Activated CD8-positive, alpha-beta T cell treated with anti-CD3 and anti-CD28 coated beads for 36 hours (primary cell): ENCODE results near the gene ARSI. TPM values are rescaled to one million over a fixed set of nuclear protein-coding genes. Genes with fewer than 3 reads are reported as not detected.

Source experiments
- ATAC-seq: fragments of 200-7000 bp; cut with Tn5 transposase; one replicate; pipeline ENCODE4 v1.10.0; 2021; ENCODE audit warnings: mild to moderate bottlenecking, moderate library complexity
- CTCF ChIA-PET: fragments of 350-600 bp; sonication (Branson Sonifier 250); formaldehyde crosslinking; loops from one replicate; lab custom pipeline; 2021; ENCODE audit warnings: antibody characterized with exemption; lab: Charles Lee
- POLR2A ChIA-PET: fragments of 350-600 bp; sonication (Branson Sonifier 250); formaldehyde crosslinking; loops from one replicate; lab custom pipeline; 2021; ENCODE audit warnings: antibody characterized with exemption; lab: Charles Lee
- DNase-seq: peaks from one replicate; pipeline ENCODE4 v3.0.0-alpha.2; 2020
- H3K27ac Mint-ChIP-seq: one replicate; pipeline ENCODE4 v1.8.0; 2021; ENCODE audit warnings: mild to moderate bottlenecking, mixed read lengths
- H3K27me3 Mint-ChIP-seq: one replicate; pipeline ENCODE4 v1.8.0; 2021; ENCODE audit warnings: mixed read lengths
- H3K36me3 Mint-ChIP-seq: one replicate; pipeline ENCODE4 v1.8.0; 2021; ENCODE audit warnings: low read depth, mixed read lengths
- H3K4me1 Mint-ChIP-seq: one replicate; pipeline ENCODE4 v1.8.0; 2021; ENCODE audit warnings: low read depth, mixed read lengths
- H3K4me3 Mint-ChIP-seq: one replicate; pipeline ENCODE4 v1.8.0; 2021; ENCODE audit warnings: mild to moderate bottlenecking, moderate library complexity, mixed read lengths
- H3K9me3 Mint-ChIP-seq: one replicate; pipeline ENCODE4 v1.8.0; 2021; ENCODE audit warnings: mixed read lengths
- CTCF ChIP-seq: fragments of 200-600 bp; IDR thresholded peaks from one replicate; pipeline ENCODE4 v1.8.0; 2022; ENCODE audit warnings: antibody characterized with exemption, mild to moderate bottlenecking
- intact Hi-C: fragments of 100-400 bp; cut with micrococcal nuclease; formaldehyde crosslinking; loops from one replicate; pipeline ENCODE4 v1.10.0; 2022
- total RNA-seq, 2 experiments: library from RNA; stranded (reverse); gene quantifications; one replicate each; pipeline ENCODE4 v1.2.3, GENCODE V29; 2021

ARSI gene
- total RNA-seq, 2 experiments from 2014 or later: not detected

- TF ChIP-seq CTCF: no peak
- intact Hi-C loops: no loop called here
- H3K9me3 Mint-ChIP-seq: no peaks in the 10 kb centered on the region
- H3K4me1 Mint-ChIP-seq: no peaks in the 10 kb centered on the region
- DNase-seq: no peak
- POLR2A ChIA-PET: interaction anchor here (1.0 to 1.5 kb wide), 2 partner anchors 11 to 25 kb away, joined by 3 to 5 read pairs; no protein-coding TSS in a partner anchor
- ATAC-seq: no peak
- H3K36me3 Mint-ChIP-seq: no peaks in the 10 kb centered on the region
- H3K27ac Mint-ChIP-seq: no peak overlapping the region
- CTCF ChIA-PET: interaction anchor here (1.2 to 2.1 kb wide), 2 partner anchors 41 to 51 kb away, joined by 3 to 7 read pairs; no protein-coding TSS in a partner anchor
- peaks cover 26% of the 10 kb centered on the region for H3K27me3 Mint-ChIP-seq
- no peak overlapping the region for H3K4me3 Mint-ChIP-seq
These were observed 3.0 kb downstream of the ARSI start for GRCh38 chr5:150299571-150300327.

- ATAC-seq: no peak
- intact Hi-C loops: no loop called here
- Mint-ChIP-seq H3K36me3 (no peaks in the 10 kb centered on the region), H3K27ac (no peak overlapping the region), H3K4me1 (no peaks in the 10 kb centered on the region), H3K4me3 (no peak overlapping the region), H3K27me3 (peaks cover 22% of the 10 kb centered on the region), H3K9me3 (no peaks in the 10 kb centered on the region)
- no peak for DNase-seq
- CTCF ChIA-PET: no interaction called here
- TF ChIP-seq CTCF: no peak
- POLR2A ChIA-PET: interaction anchor here (1.5 kb wide), 1 partner anchor 24 kb away, joined by 5 read pairs; no protein-coding TSS in a partner anchor
These were observed 3.8 kb downstream of the ARSI start for GRCh38 chr5:150298701-150299451.

GRCh38 chr5:150297934-150298595 is 4.6 kb downstream of the ARSI start:
- intact Hi-C loops: no loop called here
- no peaks in the 10 kb centered on the region for H3K9me3 Mint-ChIP-seq
- H3K27me3 Mint-ChIP-seq: peaks cover 17% of the 10 kb centered on the region
- CTCF ChIA-PET: no interaction called here
- no peak for DNase-seq
- no peaks in the 10 kb centered on the region for H3K36me3 Mint-ChIP-seq
- no peak overlapping the region for H3K4me3 Mint-ChIP-seq
- ATAC-seq: no peak
- no peak overlapping the region for H3K27ac Mint-ChIP-seq
- POLR2A ChIA-PET: interaction anchor here (1.5 kb wide), 1 partner anchor 23 kb away, joined by 5 read pairs; no protein-coding TSS in a partner anchor
- TF ChIP-seq CTCF: no peak
- no peaks in the 10 kb centered on the region for H3K4me1 Mint-ChIP-seq

- POLR2A ChIA-PET: no interaction called here
- H3K36me3 Mint-ChIP-seq: no peaks in the 10 kb centered on the region
- H3K27me3 Mint-ChIP-seq: peaks cover 15% of the 10 kb centered on the region
- H3K27ac Mint-ChIP-seq: no peak overlapping the region
- no peak for DNase-seq
- no peak for ATAC-seq
- no peak overlapping the region for H3K4me3 Mint-ChIP-seq
- no peaks in the 10 kb centered on the region for H3K4me1 Mint-ChIP-seq
- no peak for TF ChIP-seq CTCF
- intact Hi-C loops: no loop called here
- no peaks in the 10 kb centered on the region for H3K9me3 Mint-ChIP-seq
- CTCF ChIA-PET: no interaction called here
These were observed 5.3 kb downstream of the ARSI start for GRCh38 chr5:150297236-150297890.
